Type B pancreatic cell (in vitro differentiated cells): Measurements from ENCODE around the gene ORAI3. TPM values are rescaled to one million over a fixed set of nuclear protein-coding genes. Genes with fewer than 3 reads are reported as not detected.
A peak's percentile ranks its signal among the peaks of the same experiment; 100 is the strongest.

Experiments used
- DNase-seq: peaks from one replicate; pipeline ENCODE4 v3.0.0; 2021; ENCODE audit warnings: mixed read lengths; ENCODE audit not compliant: unreplicated experiment; ENCODE audit errors: extremely low spot score
- H3K27ac Mint-ChIP-seq: 2 replicates; pipeline ENCODE4 v1.8.0; 2021; ENCODE audit warnings: mild to moderate bottlenecking, mixed read lengths
- H3K27me3 Mint-ChIP-seq: 2 replicates; pipeline ENCODE4 v1.8.0; 2021; ENCODE audit warnings: mixed read lengths
- H3K36me3 Mint-ChIP-seq: 2 replicates; pipeline ENCODE4 v1.8.0; 2021; ENCODE audit warnings: mixed read lengths
- H3K4me1 Mint-ChIP-seq: one replicate; pipeline ENCODE4 v1.8.0; 2021; ENCODE audit warnings: mixed read lengths; ENCODE audit not compliant: unreplicated experiment
- H3K4me3 Mint-ChIP-seq: 2 replicates; pipeline ENCODE4 v1.8.0; 2021; ENCODE audit warnings: mild to moderate bottlenecking, mixed read lengths
- H3K9me3 Mint-ChIP-seq: 2 replicates; pipeline ENCODE4 v1.8.0; 2021; ENCODE audit warnings: mixed read lengths
- total RNA-seq: library from RNA; stranded (reverse); gene quantifications from 2 replicates; pipeline ENCODE4 v1.2.1, GENCODE V29; 2021; ENCODE audit warnings: low replicate concordance
- TF ChIP-seq, protein P1 (sequence below): fragments of 200-600 bp; sonication (generic); conservative IDR thresholded peaks from 2 replicates; pipeline ENCODE4 v1.5.0; 2021; ENCODE audit warnings: antibody characterized with exemption, mild to moderate bottlenecking

The ORAI3 gene
- total RNA-seq, 1 donor from 2014 or later = 18.7 TPM

DNA sequence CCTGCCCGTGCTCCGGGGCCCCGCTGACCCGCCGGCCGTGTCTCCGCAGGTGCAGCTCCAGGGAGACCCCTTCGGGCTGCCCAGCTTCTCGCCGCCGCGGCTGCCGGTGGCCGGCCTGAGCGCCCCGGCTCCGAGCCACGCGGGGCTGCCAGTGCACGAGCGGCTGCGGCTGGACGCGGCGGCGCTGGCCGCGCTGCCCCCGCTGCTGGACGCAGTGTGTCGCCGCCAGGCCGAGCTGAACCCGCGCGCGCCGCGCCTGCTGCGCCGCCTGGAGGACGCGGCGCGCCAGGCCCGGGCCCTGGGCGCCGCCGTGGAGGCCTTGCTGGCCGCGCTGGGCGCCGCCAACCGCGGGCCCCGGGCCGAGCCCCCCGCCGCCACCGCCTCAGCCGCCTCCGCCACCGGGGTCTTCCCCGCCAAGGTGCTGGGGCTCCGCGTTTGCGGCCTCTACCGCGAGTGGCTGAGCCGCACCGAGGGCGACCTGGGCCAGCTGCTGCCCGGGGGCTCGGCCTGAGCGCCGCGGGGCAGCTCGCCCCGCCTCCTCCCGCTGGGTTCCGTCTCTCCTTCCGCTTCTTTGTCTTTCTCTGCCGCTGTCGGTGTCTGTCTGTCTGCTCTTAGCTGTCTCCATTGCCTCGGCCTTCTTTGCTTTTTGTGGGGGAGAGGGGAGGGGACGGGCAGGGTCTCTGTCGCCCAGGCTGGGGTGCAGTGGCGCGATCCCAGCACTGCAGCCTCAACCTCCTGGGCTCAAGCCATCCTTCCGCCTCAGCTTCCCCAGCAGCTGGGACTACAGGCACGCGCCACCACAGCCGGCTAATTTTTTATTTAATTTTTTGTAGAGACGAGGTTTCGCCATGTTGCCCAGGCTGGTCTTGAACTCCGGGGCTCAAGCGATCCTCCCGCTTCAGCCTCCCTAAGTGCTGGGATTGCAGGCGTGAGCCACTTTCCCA, 46.6 kb upstream of the ORAI3 start:
- Mint-ChIP-seq H3K27ac (peak overlapping the region; percentile 85), H3K4me3 (peak overlapping the region; percentile 90), H3K4me1 (peaks cover 10% of the 10 kb centered on the region), H3K36me3 (no peaks in the 10 kb centered on the region), H3K9me3 (no peaks in the 10 kb centered on the region), H3K27me3 (no peaks in the 10 kb centered on the region)
- TF ChIP-seq, protein P1, sequence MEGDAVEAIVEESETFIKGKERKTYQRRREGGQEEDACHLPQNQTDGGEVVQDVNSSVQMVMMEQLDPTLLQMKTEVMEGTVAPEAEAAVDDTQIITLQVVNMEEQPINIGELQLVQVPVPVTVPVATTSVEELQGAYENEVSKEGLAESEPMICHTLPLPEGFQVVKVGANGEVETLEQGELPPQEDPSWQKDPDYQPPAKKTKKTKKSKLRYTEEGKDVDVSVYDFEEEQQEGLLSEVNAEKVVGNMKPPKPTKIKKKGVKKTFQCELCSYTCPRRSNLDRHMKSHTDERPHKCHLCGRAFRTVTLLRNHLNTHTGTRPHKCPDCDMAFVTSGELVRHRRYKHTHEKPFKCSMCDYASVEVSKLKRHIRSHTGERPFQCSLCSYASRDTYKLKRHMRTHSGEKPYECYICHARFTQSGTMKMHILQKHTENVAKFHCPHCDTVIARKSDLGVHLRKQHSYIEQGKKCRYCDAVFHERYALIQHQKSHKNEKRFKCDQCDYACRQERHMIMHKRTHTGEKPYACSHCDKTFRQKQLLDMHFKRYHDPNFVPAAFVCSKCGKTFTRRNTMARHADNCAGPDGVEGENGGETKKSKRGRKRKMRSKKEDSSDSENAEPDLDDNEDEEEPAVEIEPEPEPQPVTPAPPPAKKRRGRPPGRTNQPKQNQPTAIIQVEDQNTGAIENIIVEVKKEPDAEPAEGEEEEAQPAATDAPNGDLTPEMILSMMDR = peak; percentile 35
- DNase-seq = peak; percentile 80

DNA sequence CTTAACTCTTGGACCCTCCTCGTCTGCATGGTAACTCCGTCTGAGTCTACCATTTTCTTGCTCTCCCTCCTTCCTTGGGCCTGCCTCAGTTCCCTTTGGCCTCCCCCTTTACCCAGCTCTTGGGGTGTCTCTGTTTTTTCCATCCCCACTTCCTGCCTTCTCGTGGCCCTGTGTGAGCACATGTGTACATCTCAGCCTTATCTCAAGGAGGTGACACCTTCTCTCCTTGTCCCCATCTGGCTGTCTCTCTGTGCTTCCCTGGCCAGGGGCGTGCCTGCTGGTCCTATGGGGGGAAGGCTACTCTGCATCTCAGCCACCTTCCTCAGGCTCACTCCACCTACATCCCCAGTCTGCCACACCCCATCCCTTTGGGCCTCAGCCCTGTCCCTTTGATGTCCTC, 45.9 kb upstream of the ORAI3 start:
- no peaks in the 10 kb centered on the region for H3K27me3 Mint-ChIP-seq
- TF ChIP-seq, protein P1 = no peak
- H3K36me3 Mint-ChIP-seq = no peaks in the 10 kb centered on the region
- H3K4me3 Mint-ChIP-seq = peak overlapping the region; percentile 90
- H3K9me3 Mint-ChIP-seq = no peaks in the 10 kb centered on the region
- H3K27ac Mint-ChIP-seq = peak overlapping the region; percentile 55
- peaks cover 9% of the 10 kb centered on the region for H3K4me1 Mint-ChIP-seq
- no peak for DNase-seq

DNA sequence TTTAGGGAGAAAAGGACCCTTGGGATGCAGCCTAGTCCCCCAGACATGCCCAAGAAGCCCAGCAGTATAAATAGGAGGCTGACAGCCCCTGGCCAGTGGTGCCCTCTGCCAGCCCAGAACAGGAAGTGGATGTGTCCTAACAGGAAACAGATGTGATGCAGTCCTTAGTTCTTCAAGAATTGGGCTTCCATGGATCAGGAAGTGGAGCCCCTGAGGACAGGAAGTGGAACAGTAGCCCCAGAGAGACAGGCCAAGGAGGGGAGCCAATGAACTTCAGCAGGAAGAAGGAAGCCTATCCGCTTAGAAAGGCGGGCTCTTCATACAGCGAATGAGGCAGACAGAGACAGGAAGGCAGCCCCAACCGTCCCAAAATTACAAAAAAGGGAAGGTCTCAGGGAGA, 45.3 kb upstream of the ORAI3 start:
- Mint-ChIP-seq H3K4me3 (no peak overlapping the region), H3K4me1 (peaks cover 9% of the 10 kb centered on the region), H3K27ac (peak overlapping the region; percentile 1), H3K27me3 (no peaks in the 10 kb centered on the region), H3K36me3 (no peaks in the 10 kb centered on the region), H3K9me3 (no peaks in the 10 kb centered on the region)
- TF ChIP-seq, protein P1 = no peak
- no peak for DNase-seq

DNA sequence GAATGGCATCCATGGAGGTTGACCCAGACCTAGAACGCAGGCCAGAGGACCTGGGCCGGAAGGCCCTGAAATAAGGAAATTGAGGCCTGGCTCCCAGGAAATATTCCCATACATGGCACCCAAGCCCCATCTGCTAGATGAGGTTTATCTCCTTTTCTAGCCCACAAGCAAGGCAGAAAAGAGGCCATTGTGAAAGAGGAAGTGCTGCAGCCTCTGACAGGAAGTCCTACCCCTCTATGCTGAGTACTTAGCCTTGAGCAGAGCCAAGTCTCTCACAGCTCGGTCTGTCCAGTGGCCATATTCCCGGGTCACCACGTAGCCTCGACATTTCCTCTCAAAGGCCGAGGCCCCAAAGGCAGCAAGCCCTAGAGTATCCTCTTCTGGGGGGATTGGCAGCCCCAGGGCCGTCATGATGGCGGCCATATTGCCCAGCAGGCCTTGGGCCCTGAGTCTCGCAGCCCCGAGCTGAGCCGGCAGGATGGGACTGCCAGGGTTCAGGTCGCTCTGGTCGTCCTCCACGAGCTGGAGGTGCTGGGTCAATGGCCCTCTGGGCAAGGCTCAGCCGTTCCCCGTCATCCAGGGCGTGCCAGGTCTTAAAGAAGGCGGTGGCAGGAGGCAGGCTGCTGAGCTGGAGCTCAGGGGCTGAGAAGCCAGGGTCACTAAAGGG, 44.6 kb upstream of the ORAI3 start:
- no peak overlapping the region for H3K4me3 Mint-ChIP-seq
- H3K4me1 Mint-ChIP-seq = peaks cover 13% of the 10 kb centered on the region
- H3K27ac Mint-ChIP-seq = no peak overlapping the region
- TF ChIP-seq, protein P1 = no peak
- DNase-seq = no peak
- H3K27me3 Mint-ChIP-seq = no peaks in the 10 kb centered on the region
- no peaks in the 10 kb centered on the region for H3K36me3 Mint-ChIP-seq
- no peaks in the 10 kb centered on the region for H3K9me3 Mint-ChIP-seq

DNA sequence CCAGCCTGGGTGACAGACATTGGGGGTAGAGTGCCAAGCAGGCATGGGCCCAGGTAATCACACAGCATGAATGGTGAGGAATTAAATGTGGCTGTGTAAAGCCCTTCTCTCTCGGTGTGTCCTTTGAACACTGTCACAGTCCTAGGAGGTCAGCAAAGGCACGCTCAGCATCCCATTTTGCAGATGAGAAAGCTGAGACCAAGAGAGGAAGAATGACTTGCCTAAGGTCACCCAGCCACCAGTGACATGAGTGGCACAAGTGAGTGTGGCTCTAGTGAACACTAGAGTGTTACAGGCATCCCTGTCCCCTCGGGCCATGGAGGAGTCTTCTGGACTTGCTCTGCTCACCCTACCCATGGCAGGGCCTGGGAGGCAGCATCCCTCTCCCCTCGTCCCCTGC, 41.8 kb upstream of the ORAI3 start:
- Mint-ChIP-seq H3K4me1 (peaks cover 13% of the 10 kb centered on the region), H3K27me3 (no peaks in the 10 kb centered on the region), H3K9me3 (no peaks in the 10 kb centered on the region), H3K27ac (no peak overlapping the region), H3K36me3 (no peaks in the 10 kb centered on the region), H3K4me3 (no peak overlapping the region)
- TF ChIP-seq, protein P1 = no peak
- DNase-seq = no peak
